ENCODE data around the gene NFIC.

GRCh38 chr19:3356805-3357204 lies 9.6 kb upstream of the NFIC start:
- no peak for TF ChIP-seq CTCF (IDR thresholded peaks at IDR 0.05)
- TF ChIP-seq POLR2A (IDR thresholded peaks at IDR 0.05) = no peak

All from Peyer's patch (tissue), 4 donors.